ENCODE measurements around the gene CHD8.
A peak's percentile ranks its signal among the peaks of the same experiment; 100 is the strongest.

GRCh38 chr14:21385188-21385904 lies 70.6 kb downstream of the CHD8 start:
- TF ChIP-seq GABPA (IDR thresholded peaks at IDR 0.05; ENCODE audit: low read depth) (no peak), CTCF (IDR thresholded peaks at IDR 0.05; ENCODE audit: insufficient read depth, low read length) (no peak), POLR2AphosphoS5 (IDR thresholded peaks at IDR 0.05; ENCODE audit: low read depth) (peak; percentile 60), SPI1 (IDR thresholded peaks at IDR 0.05; ENCODE audit: borderline replicate concordance, low read depth) (peak; percentile 99)
